HepG2 (cell line): ENCODE results near the gene PPP1R14D. TPM values are rescaled to one million over a fixed set of nuclear protein-coding genes. Genes with fewer than 3 reads are reported as not detected.
A peak's percentile ranks its signal among the peaks of the same experiment; 100 is the strongest.

Experiments
- ARID3A ChIP-seq: IDR thresholded peaks from 2 replicates; pipeline ENCODE4 v1.6.1; 2012; ENCODE audit warnings: low read depth, low read length, improper control_type of control experiment
- ATF7 ChIP-seq, 2 experiments: fragments of 450-650 bp in 1 of 2; sonication (generic) in 1 of 2; formaldehyde crosslinking in 1 of 2; IDR thresholded peaks; 2 replicates each; pipeline versions ENCODE4 v1.4.0 to v1.6.1; 2016 to 2020; ENCODE audit warnings: antibody characterized with exemption in 1 of 2, mild to moderate bottlenecking in 1 of 2, missing genetic modification reagents in 1 of 2
- BORCS8-MEF2B ChIP-seq: sonication (generic); formaldehyde crosslinking; IDR thresholded peaks from 2 replicates; pipeline ENCODE4 v1.8.0; 2022; ENCODE audit warnings: mild to moderate bottlenecking, missing genetic modification reagents
- CEBPZ ChIP-seq: IDR thresholded peaks from 2 replicates; pipeline ENCODE4 v1.6.1; 2012; ENCODE audit warnings: low read length, improper control_type of control experiment
- HMG20B ChIP-seq: conservative IDR thresholded peaks from 2 replicates; pipeline ENCODE4 v1.6.1; 2016; ENCODE audit warnings: missing genetic modification reagents, missing compliant biosample characterization
- KAT2B ChIP-seq: fragments of 150-350 bp; IDR thresholded peaks from 2 replicates; pipeline ENCODE4 v1.6.1; 2014; ENCODE audit warnings: low read depth, low read length, borderline replicate concordance
- KDM1A ChIP-seq: IDR thresholded peaks from 2 replicates; pipeline ENCODE4 v1.6.1; 2016; ENCODE audit warnings: missing compliant biosample characterization
- MAZ ChIP-seq, 2 experiments: sonication (generic) in 1 of 2; formaldehyde crosslinking in 1 of 2; IDR thresholded peaks; 2 replicates each; pipeline versions ENCODE4 v1.5.0 to v1.6.1; 2012 to 2020; ENCODE audit warnings: low read depth in 2 of 2, mild to moderate bottlenecking in 2 of 2, borderline replicate concordance in 1 of 2, improper control_type of control experiment in 1 of 2, low read length in 1 of 2, missing genetic modification reagents in 1 of 2, moderate library complexity in 1 of 2
- PAXIP1 ChIP-seq: sonication (generic); formaldehyde crosslinking; conservative IDR thresholded peaks from 2 replicates; pipeline ENCODE4 v1.4.0; 2020; ENCODE audit warnings: mild to moderate bottlenecking, missing genetic modification reagents, moderate library complexity
- RCOR2 ChIP-seq: IDR thresholded peaks from 2 replicates; pipeline ENCODE4 v1.6.1; 2016; ENCODE audit warnings: missing biosample characterization, missing genetic modification reagents
- RFXAP ChIP-seq: sonication (generic); formaldehyde crosslinking; IDR thresholded peaks from 2 replicates; pipeline ENCODE4 v1.4.0; 2020; ENCODE audit warnings: missing genetic modification reagents, borderline replicate concordance
- SP1 ChIP-seq, 2 experiments: fragments of 450-650 bp in 1 of 2; sonication (generic) in 1 of 2; formaldehyde crosslinking in 1 of 2; IDR thresholded peaks; 2 replicates each; pipeline versions ENCODE4 v1.4.0 to v1.6.1; 2016 to 2020; ENCODE audit warnings: missing genetic modification reagents in 1 of 2
- ZNF235 ChIP-seq: sonication (generic); formaldehyde crosslinking; IDR thresholded peaks from 2 replicates; pipeline ENCODE4 v1.8.1; 2023; ENCODE audit warnings: mild to moderate bottlenecking, missing genetic modification reagents, borderline replicate concordance
- ZNF263 ChIP-seq: sonication (generic); formaldehyde crosslinking; IDR thresholded peaks from 2 replicates; pipeline ENCODE4 v1.4.0; 2020; ENCODE audit warnings: missing genetic modification reagents
- ZNF687 ChIP-seq: sonication (generic); formaldehyde crosslinking; IDR thresholded peaks from 2 replicates; pipeline ENCODE4 v1.5.1; 2020; ENCODE audit warnings: mild to moderate bottlenecking, missing genetic modification reagents, moderate library complexity
- polyA plus RNA-seq, 8 experiments: library from polyadenylated mRNA; depleted of rRNA in 3 of 8; stranded (reverse) in 7 of 8; unstranded in 1 of 8; fragments of >200 nt; fragmentation: Illumina TruSeq in 4 of 8; extraction: Trizol in 4 of 8; gene quantifications; 2 replicates each; pipeline versions ENCODE4 v1.2.1 to v1.2.3, GENCODE V29; 2011 to 2016; ENCODE audit warnings: low read depth in 4 of 8, missing spikeins in 1 of 8, mixed read lengths in 1 of 8; ENCODE audit not compliant: insufficient read depth in 1 of 8
- total RNA-seq, 5 experiments: library from RNA; depleted of rRNA; stranded (reverse); fragments of >200 nt; fragmentation: Illumina TruSeq; extraction: Trizol; gene quantifications; 2 replicates each; pipeline ENCODE4 v1.2.3, GENCODE V29; 2016; ENCODE audit warnings: low read depth in 1 of 5

PPP1R14D gene
- total and polyA plus RNA-seq, 2 of the 13 experiments (the other 11 are each of a cell fraction or from before 2014, with no cell fraction given), result 0.53 to 0.55 TPM

GRCh38 chr15:40857601-40858341, 29.3 kb upstream of the PPP1R14D start (continued):
- TF ChIP-seq PAXIP1 (CRISPR knock-in tag) (no peak), SP1 (IDR thresholded peaks at IDR 0.05) (no peak), SP1 (CRISPR knock-in tag; IDR thresholded peaks at IDR 0.05) (no peak), CEBPZ (no peak), BORCS8-MEF2B (CRISPR knock-in tag) (no peak), KDM1A (CRISPR knock-in tag) (no peak), ZNF263 (CRISPR knock-in tag) (no peak), RCOR2 (CRISPR knock-in tag) (no peak), RFXAP (CRISPR knock-in tag) (no peak; the same call in 1 of the 2 replicates), ARID3A (no peak), ATF7 (IDR thresholded peaks at IDR 0.05) (no peak), ATF7 (CRISPR knock-in tag; IDR thresholded peaks at IDR 0.05) (no peak), HMG20B (no peak), KAT2B (no peak), ZNF687 (CRISPR knock-in tag) (peak; percentile 64), ZNF235 (CRISPR knock-in tag) (no peak), MAZ (IDR thresholded peaks at IDR 0.05; ENCODE audit: borderline replicate concordance, low read depth, low read length) (no peak), MAZ (CRISPR knock-in tag; IDR thresholded peaks at IDR 0.05; ENCODE audit: low read depth) (0 out of 2 replicates have a peak, but pooled peaks have one; percentile 28)
